Measurements from ENCODE around the gene GORASP2.

Gene GORASP2

DNA sequence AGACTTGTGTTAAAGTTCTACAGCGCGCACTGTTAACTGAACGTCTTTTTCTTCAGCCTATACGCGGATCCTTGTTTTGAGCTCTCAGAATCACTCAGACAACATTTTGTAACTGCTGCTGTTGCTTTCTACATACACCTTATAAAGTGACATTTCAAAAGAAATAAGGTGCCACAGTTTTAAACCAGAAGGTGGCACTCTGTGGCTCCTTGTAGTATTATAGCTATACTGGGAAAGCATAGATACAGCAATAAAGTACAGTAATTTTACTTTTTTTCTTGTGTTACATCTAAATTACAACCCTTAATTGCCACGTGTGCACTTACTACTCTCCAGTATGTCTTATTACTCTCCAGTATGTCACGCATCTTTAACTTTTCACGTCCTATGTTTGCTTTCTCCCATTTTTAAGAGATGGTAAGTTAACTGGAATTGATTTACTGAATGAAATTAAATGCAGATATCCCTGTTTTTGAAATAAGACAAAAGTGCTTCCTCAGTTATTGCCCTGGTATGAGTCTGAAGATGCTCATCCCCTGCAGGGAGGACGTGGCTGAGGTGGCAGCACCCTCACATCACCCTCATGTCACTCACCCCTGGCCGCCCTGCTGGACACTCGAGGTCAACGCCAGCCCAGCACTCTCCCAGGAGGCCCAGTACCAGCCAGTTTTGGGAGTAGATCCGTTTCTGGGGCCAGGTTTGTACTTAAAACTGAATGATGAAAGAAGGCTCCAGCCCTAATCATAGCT lies 37.8 kb downstream of the GORASP2 start:
- H3K4me3 ChIP-seq (ENCODE audit: extremely low read depth, insufficient read depth, low read length, poor library complexity, severe bottlenecking) = no peak overlapping the region
- peaks cover 70% of the 10 kb centered on the region for H3K36me3 ChIP-seq (ENCODE audit: control insufficient read depth, insufficient read depth, low read length)
- peaks cover 5% of the 10 kb centered on the region for H3K4me1 ChIP-seq (ENCODE audit: control insufficient read depth, insufficient read depth, low read length, poor library complexity, severe bottlenecking)
- WGBS, 2 experiments (ENCODE audit: insufficient coverage in 2 of 2) = 87 to 92% methylated on average over 7 to 9 of the region's 13 CpGs
- no peak overlapping the region for H3K27ac ChIP-seq (ENCODE audit: low read depth, low read length, severe bottlenecking)
- H3K9me3 ChIP-seq (ENCODE audit: control insufficient read depth, low read length) = no peaks in the 10 kb centered on the region

DNA sequence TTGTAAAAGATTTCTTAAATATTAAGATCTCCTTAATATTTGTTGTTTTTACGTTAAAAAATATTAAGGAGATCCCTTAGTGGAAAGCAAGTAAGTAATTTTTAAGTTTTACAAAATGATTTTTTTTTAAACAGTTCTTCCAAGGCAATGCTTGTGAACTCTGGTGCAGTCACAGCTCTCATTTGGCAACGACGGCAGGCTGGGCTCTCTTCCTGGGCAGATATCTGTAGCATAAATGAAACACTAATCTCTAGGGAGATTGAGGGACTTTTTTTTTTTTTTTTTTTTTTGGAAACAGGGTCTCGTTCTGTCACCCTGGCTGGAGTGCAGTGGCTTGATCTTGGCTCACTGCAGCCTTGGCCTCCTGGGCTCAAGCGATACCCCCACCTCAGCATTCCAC lies 38.5 kb downstream of the GORASP2 start:
- WGBS, 2 experiments (ENCODE audit: insufficient coverage in 2 of 2) = 90 to 100% methylated on average over 2 to 3 of the region's 5 CpGs
- Histone ChIP-seq H3K4me3 (ENCODE audit: extremely low read depth, insufficient read depth, low read length, poor library complexity, severe bottlenecking) (no peak overlapping the region), H3K27ac (ENCODE audit: low read depth, low read length, severe bottlenecking) (no peak overlapping the region), H3K4me1 (ENCODE audit: control insufficient read depth, insufficient read depth, low read length, poor library complexity, severe bottlenecking) (peaks cover 5% of the 10 kb centered on the region), H3K9me3 (ENCODE audit: control insufficient read depth, low read length) (no peaks in the 10 kb centered on the region), H3K36me3 (ENCODE audit: control insufficient read depth, insufficient read depth, low read length) (peaks cover 62% of the 10 kb centered on the region)

GRCh38 chr2:170968205-170969003 lies 39.4 kb downstream of the GORASP2 start:
- Histone ChIP-seq H3K4me1 (ENCODE audit: control insufficient read depth, insufficient read depth, low read length, poor library complexity, severe bottlenecking) (peaks cover 5% of the 10 kb centered on the region), H3K36me3 (ENCODE audit: control insufficient read depth, insufficient read depth, low read length) (peaks cover 56% of the 10 kb centered on the region), H3K4me3 (ENCODE audit: extremely low read depth, insufficient read depth, low read length, poor library complexity, severe bottlenecking) (no peak overlapping the region), H3K27ac (ENCODE audit: low read depth, low read length, severe bottlenecking) (no peak overlapping the region), H3K9me3 (ENCODE audit: control insufficient read depth, low read length) (no peaks in the 10 kb centered on the region)
- WGBS, 2 experiments (ENCODE audit: insufficient coverage in 2 of 2) = 89 to 94% methylated on average over 7 to 8 of the region's 12 CpGs

- peaks cover 5% of the 10 kb centered on the region for H3K4me1 ChIP-seq (ENCODE audit: control insufficient read depth, insufficient read depth, low read length, poor library complexity, severe bottlenecking)
- WGBS, 2 experiments (ENCODE audit: insufficient coverage in 2 of 2) = 93 to 100% methylated on average over 2 of the region's 2 CpGs
- H3K4me3 ChIP-seq (ENCODE audit: extremely low read depth, insufficient read depth, low read length, poor library complexity, severe bottlenecking) = no peak overlapping the region
- H3K36me3 ChIP-seq (ENCODE audit: control insufficient read depth, insufficient read depth, low read length) = peaks cover 50% of the 10 kb centered on the region
- no peaks in the 10 kb centered on the region for H3K9me3 ChIP-seq (ENCODE audit: control insufficient read depth, low read length)
- no peak overlapping the region for H3K27ac ChIP-seq (ENCODE audit: low read depth, low read length, severe bottlenecking)
Measured at GRCh38 chr2:170969030-170969429, 40.0 kb downstream of the GORASP2 start.

DNA sequence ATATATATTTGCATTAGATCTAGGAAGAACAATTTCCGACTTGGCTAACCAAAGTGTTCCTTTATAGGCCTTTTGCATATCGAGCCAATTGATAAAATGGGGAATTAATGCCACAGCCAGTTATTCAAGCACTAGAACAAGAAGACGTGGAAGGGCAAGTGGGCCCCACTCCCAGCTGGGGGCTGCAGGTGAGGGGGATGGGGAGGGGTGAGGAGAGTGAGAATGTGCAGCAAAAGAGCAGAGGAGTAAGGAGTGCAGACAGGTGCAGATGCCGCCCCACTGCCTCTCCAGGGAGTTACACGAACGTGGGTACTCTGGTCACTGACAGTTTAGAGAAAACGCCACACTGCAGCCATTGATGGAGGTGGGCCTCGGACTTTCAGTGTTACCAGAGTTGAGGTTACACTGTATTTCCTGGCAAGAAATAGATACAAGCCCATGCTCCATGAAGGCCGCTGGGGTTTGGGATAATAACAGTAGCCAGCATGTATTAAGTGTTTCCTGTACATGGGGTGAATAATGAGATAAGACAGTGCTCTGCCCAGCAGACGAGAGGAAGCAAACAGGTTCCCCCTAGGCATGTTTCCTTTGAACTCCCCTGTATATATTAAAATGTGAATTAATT lies 40.9 kb downstream of the GORASP2 start:
- WGBS, 2 experiments (ENCODE audit: insufficient coverage in 2 of 2) = 89 to 92% methylated on average over 7 to 8 of the region's 10 CpGs
- H3K4me3 ChIP-seq (ENCODE audit: extremely low read depth, insufficient read depth, low read length, poor library complexity, severe bottlenecking) = no peak overlapping the region
- peaks cover 40% of the 10 kb centered on the region for H3K36me3 ChIP-seq (ENCODE audit: control insufficient read depth, insufficient read depth, low read length)
- no peak overlapping the region for H3K27ac ChIP-seq (ENCODE audit: low read depth, low read length, severe bottlenecking)
- H3K9me3 ChIP-seq (ENCODE audit: control insufficient read depth, low read length) = no peaks in the 10 kb centered on the region
- H3K4me1 ChIP-seq (ENCODE audit: control insufficient read depth, insufficient read depth, low read length, poor library complexity, severe bottlenecking) = peaks cover 4% of the 10 kb centered on the region

GRCh38 chr2:170971071-170971470 lies 42.0 kb downstream of the GORASP2 start:
- no peak overlapping the region for H3K27ac ChIP-seq (ENCODE audit: low read depth, low read length, severe bottlenecking)
- peaks cover 29% of the 10 kb centered on the region for H3K36me3 ChIP-seq (ENCODE audit: control insufficient read depth, insufficient read depth, low read length)
- no peak overlapping the region for H3K4me3 ChIP-seq (ENCODE audit: extremely low read depth, insufficient read depth, low read length, poor library complexity, severe bottlenecking)
- 67 to 93% methylated on average over 1 to 2 of the region's 3 CpGs for WGBS, 2 experiments (ENCODE audit: insufficient coverage in 2 of 2)
- no peaks in the 10 kb centered on the region for H3K4me1 ChIP-seq (ENCODE audit: control insufficient read depth, insufficient read depth, low read length, poor library complexity, severe bottlenecking)
- H3K9me3 ChIP-seq (ENCODE audit: control insufficient read depth, low read length) = no peaks in the 10 kb centered on the region

- peaks cover 17% of the 10 kb centered on the region for H3K36me3 ChIP-seq (ENCODE audit: control insufficient read depth, insufficient read depth, low read length)
- WGBS, 2 experiments (ENCODE audit: insufficient coverage in 2 of 2) = 89 to 91% methylated on average over 14 of the region's 20 CpGs
- no peaks in the 10 kb centered on the region for H3K4me1 ChIP-seq (ENCODE audit: control insufficient read depth, insufficient read depth, low read length, poor library complexity, severe bottlenecking)
- no peak overlapping the region for H3K27ac ChIP-seq (ENCODE audit: low read depth, low read length, severe bottlenecking)
- no peaks in the 10 kb centered on the region for H3K9me3 ChIP-seq (ENCODE audit: control insufficient read depth, low read length)
- no peak overlapping the region for H3K4me3 ChIP-seq (ENCODE audit: extremely low read depth, insufficient read depth, low read length, poor library complexity, severe bottlenecking)
Measured at GRCh38 chr2:170972296-170973224, 43.5 kb downstream of the GORASP2 start.

- Histone ChIP-seq H3K9me3 (ENCODE audit: control insufficient read depth, low read length) (no peaks in the 10 kb centered on the region), H3K4me1 (ENCODE audit: control insufficient read depth, insufficient read depth, low read length, poor library complexity, severe bottlenecking) (no peaks in the 10 kb centered on the region), H3K4me3 (ENCODE audit: extremely low read depth, insufficient read depth, low read length, poor library complexity, severe bottlenecking) (no peak overlapping the region), H3K36me3 (ENCODE audit: control insufficient read depth, insufficient read depth, low read length) (peaks cover 11% of the 10 kb centered on the region), H3K27ac (ENCODE audit: low read depth, low read length, severe bottlenecking) (no peak overlapping the region)
- WGBS, 2 experiments (ENCODE audit: insufficient coverage in 2 of 2) = 29 to 45% methylated on average over 7 of the region's 12 CpGs
Measured at GRCh38 chr2:170973225-170973491, 44.1 kb downstream of the GORASP2 start.

DNA sequence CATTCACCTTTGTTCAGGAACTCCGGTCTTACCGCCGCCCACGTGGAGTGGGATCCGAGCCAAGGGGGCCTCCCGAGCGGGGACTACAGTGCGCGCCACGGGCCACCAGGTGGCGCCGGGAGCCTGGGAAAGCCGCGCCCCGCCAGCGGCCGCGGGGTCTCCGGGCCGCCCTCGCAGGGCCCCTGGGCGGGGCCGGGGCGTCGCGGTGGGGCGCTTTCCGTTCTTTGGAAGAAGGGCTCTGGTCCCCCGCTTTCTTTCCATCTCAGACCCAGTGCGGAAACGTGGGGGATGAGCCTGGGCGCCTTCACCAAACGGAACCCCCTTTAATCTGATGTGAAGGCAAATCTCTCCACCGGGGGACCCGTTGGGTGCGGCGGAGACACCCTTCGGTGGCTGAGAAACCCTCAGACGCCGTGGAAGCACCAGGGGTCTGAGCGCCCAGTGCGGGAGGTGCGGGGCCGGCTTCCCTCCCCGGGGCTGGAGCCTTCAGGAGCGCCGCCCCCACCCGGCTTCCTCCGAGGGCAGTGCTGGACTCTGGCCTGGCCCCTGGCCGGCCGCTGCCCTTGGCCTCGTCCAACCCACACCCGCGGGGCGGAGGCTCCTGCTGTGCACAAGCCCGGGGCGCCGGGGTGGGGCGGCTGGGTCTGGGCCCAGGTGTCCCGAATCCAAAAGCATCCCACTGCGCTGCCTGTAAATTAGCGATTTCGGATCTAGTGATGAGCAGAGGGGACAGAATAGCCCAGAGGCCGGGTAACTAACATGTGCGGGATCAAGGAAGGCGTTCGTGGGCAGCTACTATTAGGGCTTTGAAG lies 44.6 kb downstream of the GORASP2 start:
- no peaks in the 10 kb centered on the region for H3K4me1 ChIP-seq (ENCODE audit: control insufficient read depth, insufficient read depth, low read length, poor library complexity, severe bottlenecking)
- 33 to 62% methylated on average over 44 to 50 of the region's 67 CpGs for WGBS, 2 experiments (ENCODE audit: insufficient coverage in 2 of 2)
- H3K36me3 ChIP-seq (ENCODE audit: control insufficient read depth, insufficient read depth, low read length) = peaks cover 8% of the 10 kb centered on the region
- no peaks in the 10 kb centered on the region for H3K9me3 ChIP-seq (ENCODE audit: control insufficient read depth, low read length)
- peak overlapping the region; percentile 49 for H3K27ac ChIP-seq (ENCODE audit: low read depth, low read length, severe bottlenecking)
- peak overlapping the region; percentile 28 for H3K4me3 ChIP-seq (ENCODE audit: extremely low read depth, insufficient read depth, low read length, poor library complexity, severe bottlenecking)

Measured in mesodermal cell (in vitro differentiated cells).